SU-DHL-6 (cell line): Measurements from ENCODE around the gene LCK.

Experiments used
- H2AFZ ChIP-seq: fragments of 200-600 bp; sonication (generic); 2 replicates; pipeline ENCODE4 v1.6.1; 2014; ENCODE audit warnings: low read depth, mild to moderate bottlenecking, moderate library complexity, mixed read lengths, antibody characterized with exemption, low read length; ENCODE audit not compliant: severe bottlenecking
- H3F3A ChIP-seq: fragments of 200-600 bp; shearing (Covaris generic); 2 replicates; pipeline ENCODE4 v1.6.0; 2016; ENCODE audit warnings: antibody characterized with exemption, mild to moderate bottlenecking; ENCODE audit not compliant: insufficient read depth
- H3K27ac ChIP-seq: fragments of 200-600 bp; sonication (generic); 2 replicates; pipeline ENCODE4 v1.5.1; 2016; ENCODE audit warnings: low read depth, mild to moderate bottlenecking, low read length, moderate library complexity, mixed read lengths
- H3K27me3 ChIP-seq: fragments of 200-600 bp; sonication (generic), shearing (Covaris generic); 2 replicates; pipeline ENCODE4 v1.6.0; 2014; ENCODE audit warnings: mild to moderate bottlenecking, low read length
- H3K36me3 ChIP-seq: fragments of 200-600 bp; sonication (generic); 2 replicates; pipeline ENCODE4 v1.6.1; 2014; ENCODE audit warnings: mild to moderate bottlenecking, low read length, mixed read lengths
- H3K4me2 ChIP-seq: fragments of 300-600, 200-600 bp; shearing (Covaris generic), sonication (generic); 2 replicates; pipeline ENCODE4 v1.6.0; 2014; ENCODE audit warnings: low read length, low read depth, mild to moderate bottlenecking; ENCODE audit not compliant: poor library complexity, severe bottlenecking
- H3K4me3 ChIP-seq: fragments of 200-600 bp; sonication (generic); 2 replicates; pipeline ENCODE4 v1.5.1; 2014; ENCODE audit warnings: antibody characterized with exemption, low read length, mild to moderate bottlenecking, mixed read lengths; ENCODE audit not compliant: insufficient read depth, poor library complexity, severe bottlenecking
- H3K79me2 ChIP-seq: fragments of 200-600 bp; sonication (generic); 2 replicates; pipeline ENCODE4 v1.6.1; 2014; ENCODE audit warnings: mild to moderate bottlenecking, low read length, moderate library complexity; ENCODE audit not compliant: insufficient read depth
- H3K9ac ChIP-seq: fragments of 200-600 bp; sonication (generic); 2 replicates; pipeline ENCODE4 v1.7.0; 2014; ENCODE audit warnings: mild to moderate bottlenecking, low read length
- H3K9me2 ChIP-seq: fragments of 200-600 bp; sonication (generic); replicated peaks from 2 replicates; pipeline ENCODE4 v1.6.1; 2014; ENCODE audit warnings: low read length; ENCODE audit not compliant: insufficient read depth
- H3K9me3 ChIP-seq: fragments of 200-600 bp; sonication (generic); 2 replicates; pipeline ENCODE4 v1.6.1; 2014; ENCODE audit warnings: low read length, mixed read lengths; ENCODE audit not compliant: insufficient read depth
- H4K20me1 ChIP-seq: fragments of 200-600 bp; sonication (generic); 2 replicates; pipeline ENCODE4 v1.6.1; 2014; ENCODE audit warnings: low read depth, mild to moderate bottlenecking, antibody characterized with exemption, low read length, moderate library complexity, mixed read lengths
- EZH2phosphoT487 ChIP-seq: fragments of 200-600 bp; sonication (generic), shearing (Covaris generic); conservative IDR thresholded peaks from 2 replicates; pipeline ENCODE4 v1.6.1; 2018; ENCODE audit warnings: mild to moderate bottlenecking, antibody characterized with exemption, low read length, moderate library complexity, mixed read lengths
- TF ChIP-seq, protein P1 (sequence below): fragments of 200-600 bp; sonication (generic); IDR thresholded peaks from one replicate; pipeline ENCODE4 v1.5.1; 2017; ENCODE audit warnings: antibody characterized with exemption, mild to moderate bottlenecking, low read length, moderate library complexity; ENCODE audit not compliant: insufficient read depth, poor library complexity, severe bottlenecking

The LCK gene

DNA sequence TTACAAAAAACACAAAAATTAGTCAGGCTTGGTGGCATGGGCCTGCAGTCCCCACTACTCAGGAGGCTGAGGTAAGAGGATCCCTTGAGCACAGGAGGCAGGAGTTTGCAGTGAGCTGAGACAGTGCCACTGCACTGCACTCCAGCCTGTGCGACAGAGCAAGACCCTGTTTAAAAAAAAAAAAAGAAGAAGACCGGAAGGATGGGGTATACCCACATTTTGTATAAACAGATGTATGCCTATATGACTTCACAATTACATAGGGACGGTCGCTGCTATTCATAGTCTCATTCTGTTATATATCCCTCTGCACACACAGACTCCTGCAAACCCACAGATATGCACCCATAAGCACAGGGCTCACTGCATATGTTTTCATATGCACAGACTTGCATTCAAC, 12.7 kb downstream of the LCK start:
- peak overlapping the region; percentile 11 for H3K4me3 ChIP-seq
- no peaks in the 10 kb centered on the region for H4K20me1 ChIP-seq
- H3K9me3 ChIP-seq, result no peaks in the 10 kb centered on the region
- H3K9ac ChIP-seq, result peak overlapping the region; percentile 49
- H3K4me2 ChIP-seq, result peak overlapping the region; percentile 63
- TF ChIP-seq EZH2phosphoT487, result no peak
- TF ChIP-seq, protein P1, sequence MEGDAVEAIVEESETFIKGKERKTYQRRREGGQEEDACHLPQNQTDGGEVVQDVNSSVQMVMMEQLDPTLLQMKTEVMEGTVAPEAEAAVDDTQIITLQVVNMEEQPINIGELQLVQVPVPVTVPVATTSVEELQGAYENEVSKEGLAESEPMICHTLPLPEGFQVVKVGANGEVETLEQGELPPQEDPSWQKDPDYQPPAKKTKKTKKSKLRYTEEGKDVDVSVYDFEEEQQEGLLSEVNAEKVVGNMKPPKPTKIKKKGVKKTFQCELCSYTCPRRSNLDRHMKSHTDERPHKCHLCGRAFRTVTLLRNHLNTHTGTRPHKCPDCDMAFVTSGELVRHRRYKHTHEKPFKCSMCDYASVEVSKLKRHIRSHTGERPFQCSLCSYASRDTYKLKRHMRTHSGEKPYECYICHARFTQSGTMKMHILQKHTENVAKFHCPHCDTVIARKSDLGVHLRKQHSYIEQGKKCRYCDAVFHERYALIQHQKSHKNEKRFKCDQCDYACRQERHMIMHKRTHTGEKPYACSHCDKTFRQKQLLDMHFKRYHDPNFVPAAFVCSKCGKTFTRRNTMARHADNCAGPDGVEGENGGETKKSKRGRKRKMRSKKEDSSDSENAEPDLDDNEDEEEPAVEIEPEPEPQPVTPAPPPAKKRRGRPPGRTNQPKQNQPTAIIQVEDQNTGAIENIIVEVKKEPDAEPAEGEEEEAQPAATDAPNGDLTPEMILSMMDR, result no peak
- H3F3A ChIP-seq, result peaks cover 47% of the 10 kb centered on the region
- H2AFZ ChIP-seq, result no peak overlapping the region
- H3K36me3 ChIP-seq, result no peaks in the 10 kb centered on the region
- H3K79me2 ChIP-seq, result peaks cover 22% of the 10 kb centered on the region
- H3K9me2 ChIP-seq, result no peaks in the 10 kb centered on the region
- H3K27ac ChIP-seq, result peak overlapping the region; percentile 97
- H3K27me3 ChIP-seq, result no peaks in the 10 kb centered on the region

DNA sequence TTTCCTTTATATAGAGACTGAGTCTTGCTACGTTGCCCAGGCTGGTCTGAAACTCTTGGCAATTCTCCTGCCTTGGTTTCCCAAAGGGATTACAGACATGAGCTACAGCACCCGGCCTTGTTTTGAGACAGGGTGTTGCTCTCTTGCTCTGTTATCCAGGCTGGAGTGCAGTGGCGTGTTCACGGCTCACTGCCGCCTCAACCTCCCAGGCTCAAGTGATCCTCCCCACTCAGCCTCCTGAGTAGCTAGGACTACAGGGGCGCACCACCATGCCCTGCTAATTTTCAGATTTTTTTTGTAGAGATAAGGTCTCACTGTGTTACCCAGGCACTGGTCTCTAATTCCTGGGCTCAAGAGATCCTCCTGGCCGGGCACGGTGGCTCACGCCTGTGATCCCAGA, 14.8 kb downstream of the LCK start:
- peak overlapping the region; percentile 63 for H3K4me2 ChIP-seq
- no peak overlapping the region for H2AFZ ChIP-seq
- no peak overlapping the region for H3K4me3 ChIP-seq
- H3K9me2 ChIP-seq, result no peaks in the 10 kb centered on the region
- no peaks in the 10 kb centered on the region for H3K9me3 ChIP-seq
- H3K9ac ChIP-seq, result peak overlapping the region; percentile 45
- H3K79me2 ChIP-seq, result peaks cover 10% of the 10 kb centered on the region
- peak overlapping the region; percentile 97 for H3K27ac ChIP-seq
- peaks cover 41% of the 10 kb centered on the region for H3F3A ChIP-seq
- no peaks in the 10 kb centered on the region for H4K20me1 ChIP-seq
- no peaks in the 10 kb centered on the region for H3K36me3 ChIP-seq
- no peaks in the 10 kb centered on the region for H3K27me3 ChIP-seq
- TF ChIP-seq, protein P1, result no peak
- TF ChIP-seq EZH2phosphoT487, result no peak

DNA sequence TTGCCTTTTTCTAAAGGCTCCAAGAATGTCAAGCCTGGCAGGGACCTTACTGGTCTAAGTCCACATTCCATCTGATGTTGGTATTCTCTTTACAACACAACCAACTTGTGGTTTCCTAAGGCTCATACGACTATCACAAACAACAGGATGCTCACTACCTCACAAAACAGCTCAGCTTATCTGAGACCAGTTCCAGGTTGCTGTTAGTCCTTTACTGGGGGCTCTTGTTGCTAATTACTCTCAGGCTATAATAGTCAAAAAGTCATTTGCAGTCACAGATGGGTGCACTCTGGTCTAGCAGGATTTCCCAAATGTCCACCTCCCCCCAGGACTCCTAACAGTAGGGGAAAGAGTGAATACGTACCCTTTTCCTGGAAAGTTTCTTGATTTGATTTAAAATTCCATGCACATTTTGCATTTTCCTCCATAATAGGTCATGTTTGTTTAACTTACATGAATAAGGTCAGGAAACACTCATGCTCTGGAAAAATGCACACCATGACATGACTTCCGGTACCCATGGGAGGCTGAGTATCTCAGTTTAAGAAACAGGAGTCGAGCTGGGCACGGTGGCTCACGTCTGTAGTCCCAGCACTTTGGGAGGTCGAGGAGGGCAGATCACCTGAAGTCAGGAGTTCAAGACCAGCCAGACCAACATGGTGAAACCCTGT, 16.0 kb downstream of the LCK start:
- Histone ChIP-seq H3K9me2 (no peaks in the 10 kb centered on the region), H3K36me3 (no peaks in the 10 kb centered on the region), H3K27me3 (no peaks in the 10 kb centered on the region), H3K27ac (peak overlapping the region; percentile 52), H3K9ac (no peak overlapping the region), H3F3A (peaks cover 40% of the 10 kb centered on the region), H3K9me3 (no peaks in the 10 kb centered on the region), H3K4me2 (no peak overlapping the region), H2AFZ (no peak overlapping the region), H3K4me3 (no peak overlapping the region), H4K20me1 (no peaks in the 10 kb centered on the region), H3K79me2 (peaks cover 10% of the 10 kb centered on the region; the same call in 1 of the 2 replicates)
- no peak for TF ChIP-seq EZH2phosphoT487
- TF ChIP-seq, protein P1, result no peak
